ENCODE data around the gene MOGAT2.
"Not testable (repeated sequence)": the region's sequence is repeated elsewhere in the genome, so short reads cannot be mapped to it uniquely, and the experiment has no call there.

MOGAT2 gene

DNA sequence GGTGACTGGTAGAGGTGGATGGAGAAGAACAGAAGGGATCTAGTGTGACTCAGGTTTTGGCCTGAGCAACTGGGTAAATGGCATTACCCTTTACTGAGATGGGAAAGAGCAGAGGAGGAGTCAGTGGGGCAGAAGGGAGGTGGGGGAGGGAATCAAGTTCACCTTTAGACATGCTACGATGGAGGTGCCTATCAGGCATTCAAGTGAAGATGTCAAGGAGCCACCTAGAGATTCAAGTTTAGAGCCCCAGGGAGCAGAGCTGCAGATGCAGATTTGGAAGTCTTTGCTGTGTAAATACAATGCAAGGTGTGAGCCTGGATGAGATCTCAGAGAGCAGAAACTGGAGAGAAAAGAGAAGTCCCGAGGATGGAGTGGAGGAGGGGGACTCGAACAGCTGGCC, 979 bp upstream of the MOGAT2 start:
- DNase-seq: no peak

DNA sequence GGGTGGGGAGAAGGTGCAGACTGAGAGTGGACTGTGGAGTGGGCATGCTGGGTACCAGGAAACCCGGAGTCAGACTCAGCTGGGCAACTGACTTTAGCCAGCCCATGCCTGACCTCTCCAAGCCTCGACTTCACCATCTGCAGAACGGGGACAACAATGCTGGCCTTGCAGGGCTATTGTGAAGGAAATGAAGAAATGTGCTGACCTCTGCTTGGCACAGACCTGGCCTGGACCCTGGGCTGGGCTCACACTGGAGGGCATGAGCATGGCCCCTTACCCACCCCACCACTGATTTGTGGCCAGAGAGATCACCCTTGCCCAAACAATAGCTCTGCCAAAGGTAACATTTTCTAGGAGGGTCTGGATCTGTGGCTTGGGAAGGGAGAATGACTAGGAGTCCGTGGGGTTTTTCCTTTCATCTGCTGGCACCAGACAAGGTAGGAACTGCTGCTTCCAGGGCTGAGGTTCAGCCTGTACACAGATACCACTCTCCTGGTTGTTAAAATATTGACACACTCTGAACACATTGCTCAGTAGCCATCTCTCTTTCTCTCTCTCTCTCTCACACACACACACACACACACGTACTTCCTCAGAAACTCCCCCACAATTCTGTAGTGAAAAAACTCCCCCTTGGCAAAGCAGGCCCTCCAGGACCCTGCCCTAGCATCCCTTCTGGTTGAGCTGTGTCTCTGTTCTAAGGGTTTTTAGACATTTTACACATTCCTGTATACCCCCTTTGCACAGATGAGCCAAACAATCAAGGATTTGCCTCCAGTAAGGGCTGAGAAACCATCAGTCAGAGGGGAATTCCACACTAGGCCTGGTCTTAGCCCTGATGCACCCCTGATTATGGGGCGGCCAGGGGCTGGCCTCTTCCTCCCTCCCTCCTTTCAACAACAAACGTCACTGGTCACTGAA, 1.0 kb downstream of the MOGAT2 start:
- no peak for DNase-seq
- intact Hi-C loops (cut with DNase I): no loop called here

More for the DNA sequence above, 979 bp upstream of the MOGAT2 start:
- intact Hi-C loops (cut with DNase I): no loop called here

DNA sequence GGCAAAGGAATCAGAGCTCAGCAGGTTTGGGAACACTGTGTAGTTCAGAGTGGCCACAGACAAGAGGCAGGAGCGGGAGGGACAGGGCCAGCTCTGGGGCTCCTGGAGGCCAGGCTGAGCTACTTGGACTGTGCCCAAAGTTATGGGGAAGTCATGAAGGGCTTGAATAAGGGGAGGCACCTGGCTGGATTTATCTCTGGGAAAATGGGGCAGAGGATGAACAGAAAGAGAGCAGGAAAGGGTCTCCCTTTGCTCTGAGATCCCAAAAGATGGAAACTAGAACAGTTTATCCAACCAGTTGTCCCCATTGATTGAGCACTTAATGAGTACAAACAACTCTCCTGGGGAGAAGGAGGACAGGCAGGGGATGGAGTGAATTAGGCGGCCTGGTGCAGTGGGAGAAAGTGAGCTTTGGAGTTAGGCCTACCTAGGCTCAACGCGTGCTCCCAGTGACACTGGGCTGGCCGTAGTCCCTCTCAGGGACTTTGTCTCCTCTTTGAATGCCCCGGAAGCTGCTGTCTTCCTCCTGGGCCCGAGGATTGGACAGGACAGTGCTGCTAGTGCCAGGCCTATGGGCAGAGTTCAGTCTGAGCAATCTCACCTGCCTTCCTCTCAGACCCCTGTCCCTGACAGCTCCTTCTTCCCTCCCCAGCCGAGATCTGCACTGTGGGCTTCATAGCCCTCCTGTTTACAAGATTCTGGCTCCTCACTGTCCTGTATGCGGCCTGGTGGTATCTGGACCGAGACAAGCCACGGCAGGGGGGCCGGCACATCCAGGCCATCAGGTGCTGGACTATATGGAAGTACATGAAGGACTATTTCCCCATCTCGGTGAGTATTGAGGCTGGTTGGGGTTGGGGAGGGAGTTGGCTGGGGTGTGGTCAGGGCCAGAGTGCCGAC, 2.0 kb downstream of the MOGAT2 start:
- intact Hi-C loops (cut with DNase I): no loop called here
- DNase-seq: no peak

DNA sequence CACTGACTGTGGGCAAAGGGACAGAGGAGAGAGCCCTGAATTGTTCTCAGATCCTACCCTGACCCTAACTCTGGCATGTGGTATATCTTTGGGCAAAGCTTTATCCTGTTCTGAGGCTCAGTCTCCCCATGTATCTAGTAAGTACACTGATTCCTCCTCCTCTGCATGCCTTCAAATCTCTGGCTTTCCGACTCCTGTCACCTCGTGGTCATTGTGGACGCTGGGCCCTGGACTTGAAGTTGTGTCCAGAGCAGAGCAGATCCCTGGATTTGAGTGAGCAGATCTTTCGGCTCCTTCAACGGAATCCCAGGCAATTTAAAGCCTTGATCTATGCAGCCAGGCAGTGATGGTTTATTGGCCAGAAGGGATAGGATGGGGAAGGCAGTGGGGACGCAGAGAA, 3.0 kb downstream of the MOGAT2 start:
- intact Hi-C loops (cut with DNase I): no loop called here
- no peak for DNase-seq

DNA sequence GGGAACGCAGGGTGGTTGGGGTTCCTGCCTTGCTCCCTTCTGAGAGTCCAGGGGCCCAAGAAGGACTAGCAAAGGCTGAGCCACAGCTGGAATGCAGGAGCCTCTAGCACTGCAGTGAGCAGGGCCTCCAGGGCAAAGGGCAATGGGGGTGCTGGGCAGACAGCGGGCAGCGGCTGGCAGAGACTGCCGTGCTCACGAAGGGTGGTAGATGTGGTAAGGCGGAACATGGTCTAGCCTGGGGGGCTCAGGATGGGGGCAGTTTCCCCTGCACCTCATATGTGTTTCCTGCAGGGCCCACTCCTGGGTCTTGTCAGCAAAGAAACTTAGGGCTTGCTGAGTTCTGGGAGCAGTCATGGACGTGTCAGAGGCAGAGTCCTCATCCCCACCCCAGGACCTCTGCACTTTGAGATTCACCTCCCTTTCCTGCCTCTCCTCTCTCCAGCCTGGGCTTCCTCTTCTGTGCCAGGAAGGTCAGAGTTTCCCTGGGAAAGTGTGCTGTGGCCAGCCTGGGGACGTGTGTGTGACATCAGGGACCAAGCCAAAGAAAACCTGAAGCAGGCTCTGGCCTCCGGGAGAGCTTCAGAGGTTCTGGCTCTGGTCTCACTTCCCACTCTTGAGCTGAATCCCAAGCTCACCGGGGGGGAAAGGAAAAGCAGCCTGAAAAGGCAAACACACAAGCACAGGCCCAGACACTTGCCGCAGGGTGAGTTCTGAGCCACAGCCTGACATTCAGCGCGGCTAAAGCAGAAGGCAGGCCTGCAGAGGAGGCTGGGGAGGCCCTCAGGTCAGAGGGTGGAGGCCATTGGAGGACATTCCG, 4.4 kb downstream of the MOGAT2 start:
- intact Hi-C loops (cut with DNase I): no loop called here
- no peak for DNase-seq

DNA sequence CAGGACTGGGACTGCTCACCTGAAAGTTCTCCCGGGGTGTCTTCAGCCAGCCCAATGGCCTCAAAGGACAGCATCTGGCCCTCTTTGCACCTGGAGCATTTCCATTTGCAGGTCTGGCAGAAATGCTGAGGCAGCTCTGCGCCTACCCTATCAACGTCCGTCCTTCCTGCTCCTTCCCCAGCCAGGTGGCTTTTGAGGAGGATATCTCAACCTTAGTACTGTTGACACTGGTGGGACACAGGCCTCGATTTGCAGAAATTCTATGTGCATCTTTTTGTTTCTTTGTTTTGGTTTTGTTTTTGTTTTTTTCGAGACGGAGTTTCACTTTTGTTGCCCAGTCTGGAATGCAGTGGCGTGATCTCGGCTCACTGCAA, 5.0 kb downstream of the MOGAT2 start:
- intact Hi-C loops (cut with DNase I): no loop called here
- DNase-seq: no peak

DNA sequence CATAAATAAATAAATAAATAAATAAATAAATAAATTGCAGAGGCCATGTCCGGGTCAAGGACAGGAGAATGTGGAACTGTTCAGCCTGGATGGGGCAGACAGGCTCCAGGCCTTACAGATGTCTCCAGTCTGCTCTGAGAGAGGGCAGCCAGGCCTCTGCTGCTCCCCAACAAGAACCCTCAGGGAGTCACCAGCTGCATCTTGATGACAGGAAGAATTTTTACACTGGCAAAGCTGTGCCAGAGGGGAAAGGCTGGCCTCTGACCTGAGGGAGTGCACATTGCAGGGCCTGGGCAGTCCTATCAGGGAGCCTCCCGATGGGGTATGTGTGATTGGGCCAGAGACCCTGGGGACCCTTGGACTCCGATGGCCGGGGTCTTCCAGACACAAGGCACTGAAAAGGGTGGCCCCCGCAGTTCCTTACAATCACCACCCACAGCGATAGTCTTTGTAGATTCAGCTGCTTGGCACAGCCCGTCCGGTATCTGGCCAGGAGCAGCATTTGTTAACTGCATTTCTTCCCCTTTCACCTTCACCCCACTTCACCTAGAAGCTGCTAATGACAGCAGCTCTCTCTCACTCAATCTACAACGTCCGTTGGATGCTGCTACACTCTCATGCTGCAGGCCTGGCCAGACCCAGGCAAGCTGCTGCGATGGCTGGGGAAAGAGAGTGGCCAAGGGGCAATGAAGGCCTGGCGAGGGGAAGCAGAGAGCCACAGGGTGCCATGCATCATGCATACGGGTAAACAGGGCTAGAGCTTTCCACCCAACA, 8.1 kb downstream of the MOGAT2 start:
- DNase-seq: no peak
- intact Hi-C loops (cut with DNase I): no loop called here

DNA sequence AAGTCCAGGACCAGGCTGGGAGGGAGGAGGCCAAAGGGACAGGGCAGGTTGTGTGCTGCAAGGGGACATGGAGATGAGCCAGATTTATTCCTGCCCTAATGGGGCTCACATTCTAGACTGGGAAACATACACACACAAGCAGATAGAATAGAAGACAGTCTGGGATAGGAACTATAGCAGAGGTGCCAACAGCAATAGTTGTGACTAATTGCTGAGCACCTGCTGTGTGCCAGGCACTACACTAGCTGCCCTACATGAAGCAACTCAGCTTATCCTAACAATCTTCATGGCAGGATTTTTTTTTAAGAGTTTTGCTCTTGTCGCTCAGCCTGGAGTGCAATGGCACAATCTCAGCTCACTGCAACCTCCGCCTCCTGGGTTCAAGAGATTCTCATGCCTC, 11.4 kb downstream of the MOGAT2 start:
- no peak for DNase-seq
- intact Hi-C loops (cut with DNase I): no loop called here

DNA sequence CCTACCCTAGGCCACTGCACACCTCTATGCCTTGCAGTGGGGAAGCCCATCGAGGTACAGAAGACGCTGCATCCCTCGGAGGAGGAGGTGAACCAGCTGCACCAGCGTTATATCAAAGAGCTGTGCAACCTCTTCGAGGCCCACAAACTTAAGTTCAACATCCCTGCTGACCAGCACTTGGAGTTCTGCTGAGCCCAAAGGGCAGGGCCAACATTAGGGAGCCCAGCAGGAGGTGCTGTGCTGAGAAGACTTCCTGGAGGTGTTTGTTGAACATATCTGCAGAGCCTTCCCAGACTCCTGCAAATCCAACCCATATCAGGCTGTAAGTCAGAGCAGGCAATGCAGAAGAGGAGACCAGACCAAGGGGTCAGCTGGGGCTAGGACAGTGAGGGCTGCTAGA, 13.5 kb downstream of the MOGAT2 start:
- DNase-seq: no peak
- intact Hi-C loops (cut with DNase I): no loop called here

DNA sequence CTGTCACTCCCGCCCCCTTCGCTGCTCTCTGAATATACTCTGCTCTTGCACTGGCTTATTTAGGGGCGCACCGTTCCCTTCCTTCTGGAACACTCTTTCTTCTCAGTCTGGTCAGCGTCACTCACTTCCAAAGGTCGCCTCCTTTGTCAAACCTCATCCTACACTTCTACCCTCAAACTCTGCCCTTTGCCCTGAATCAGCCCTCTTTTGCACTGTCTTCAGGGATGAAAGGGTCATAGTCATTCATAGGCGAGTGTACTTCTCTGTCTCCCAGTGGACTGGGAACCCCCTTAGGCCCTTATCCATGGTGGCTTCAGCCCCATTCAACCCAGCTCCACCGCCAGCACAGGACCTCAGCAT, 15.4 kb downstream of the MOGAT2 start:
- DNase-seq: no peak
- intact Hi-C loops (cut with DNase I): no loop called here

DNA sequence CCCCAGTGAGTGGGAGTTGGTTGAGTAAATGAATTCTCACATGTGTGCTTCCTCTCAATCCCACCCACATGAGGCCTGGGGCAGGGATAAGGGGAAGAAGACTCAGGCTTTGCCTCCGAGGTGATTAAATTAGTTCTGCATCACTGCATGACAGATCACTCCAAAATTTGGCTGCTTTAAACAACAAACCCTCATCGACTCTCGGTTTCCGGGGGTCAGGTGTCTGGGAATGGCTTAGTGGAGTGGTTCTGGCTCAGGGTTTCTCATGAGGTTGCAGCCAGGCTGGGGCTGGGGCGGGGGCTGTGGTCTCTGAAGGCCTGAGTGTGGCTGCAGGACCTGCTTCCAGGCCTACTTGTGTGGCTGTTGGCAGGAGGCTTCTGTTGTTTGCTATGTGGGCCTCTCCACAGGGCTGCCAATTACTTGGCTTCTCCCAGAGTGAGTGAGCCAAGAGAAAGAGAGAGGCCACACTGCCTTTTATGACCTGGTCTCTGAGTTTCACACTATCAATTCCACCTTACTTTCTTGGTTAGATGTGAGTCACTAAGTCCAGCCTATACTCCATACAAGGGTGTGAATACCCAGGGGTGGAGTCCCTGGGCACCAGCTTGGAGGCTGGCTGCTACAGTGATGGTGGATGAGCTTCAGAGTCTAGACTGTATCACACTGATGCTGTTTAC, 15.9 kb downstream of the MOGAT2 start:
- DNase-seq: peak in 11 of 42 donors; percentile 6 to 42 (median 24)
- intact Hi-C loops (cut with DNase I): no loop called here

DNA sequence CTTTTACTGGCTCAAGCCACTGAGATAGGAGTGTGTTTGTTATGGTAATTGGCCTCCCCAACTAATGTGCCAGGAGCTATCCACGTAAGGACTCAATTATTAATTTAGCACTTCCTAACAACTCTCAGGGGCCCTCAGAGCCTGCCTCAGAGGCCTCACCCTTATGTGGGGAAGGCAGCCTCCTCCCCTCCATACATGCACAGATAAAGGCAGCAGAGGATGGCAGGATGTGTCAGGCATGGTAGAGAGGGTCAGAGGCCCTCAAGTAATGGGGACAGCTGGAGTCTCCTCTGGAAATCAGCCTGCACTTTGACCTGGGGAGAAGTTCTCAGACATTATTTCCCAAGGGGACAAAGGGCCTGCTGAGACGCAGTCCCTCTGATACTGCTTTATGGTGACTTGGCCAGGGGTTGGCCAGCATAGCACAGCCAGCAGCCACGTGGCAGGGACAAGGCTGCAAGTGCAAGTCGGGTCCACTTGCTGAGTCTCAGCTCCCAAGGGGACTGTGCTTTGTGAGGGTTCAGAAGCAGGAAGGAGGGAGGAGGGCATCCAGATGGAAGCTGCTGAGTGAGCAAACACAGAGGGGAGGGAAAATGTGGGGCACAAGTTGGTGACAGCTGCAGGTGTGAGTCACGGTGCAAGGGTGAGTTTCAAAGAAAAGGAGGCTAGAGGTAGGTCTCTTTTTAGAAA, 17.0 kb downstream of the MOGAT2 start:
- intact Hi-C loops (cut with DNase I): no loop called here
- no peak for DNase-seq

DNA sequence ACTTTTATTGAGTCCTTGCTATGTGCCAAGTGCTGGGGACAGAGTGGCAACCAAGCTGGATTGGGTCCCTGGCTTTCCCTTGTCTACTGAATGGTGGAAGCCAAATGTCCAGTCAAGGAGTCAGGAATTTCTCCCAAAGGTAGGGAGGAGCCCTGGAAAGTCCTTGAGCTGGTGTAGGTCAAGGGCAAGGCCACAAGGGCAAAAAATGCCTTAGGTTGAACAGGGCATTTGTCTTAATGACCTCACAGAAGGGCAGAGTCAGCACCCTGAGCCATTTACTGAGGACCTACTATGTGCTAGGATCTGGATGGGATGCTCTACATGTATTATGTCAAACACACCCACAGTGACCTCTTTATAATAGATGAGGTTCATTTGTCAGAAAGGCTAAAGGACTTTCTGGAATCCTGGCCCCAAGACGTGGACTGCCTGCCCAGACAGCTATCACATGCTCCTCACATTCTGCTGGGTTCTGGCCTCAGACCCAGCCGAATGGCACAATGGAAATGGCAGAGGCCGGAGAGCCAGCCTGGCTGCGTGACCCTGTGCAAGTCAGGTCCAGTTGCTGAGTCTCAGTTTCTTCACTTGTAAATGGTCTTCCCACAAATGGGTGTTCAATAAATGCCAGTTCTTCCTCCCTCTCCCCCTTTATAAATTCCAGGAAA, 17.7 kb downstream of the MOGAT2 start:
- intact Hi-C loops (cut with DNase I): no loop called here

DNA sequence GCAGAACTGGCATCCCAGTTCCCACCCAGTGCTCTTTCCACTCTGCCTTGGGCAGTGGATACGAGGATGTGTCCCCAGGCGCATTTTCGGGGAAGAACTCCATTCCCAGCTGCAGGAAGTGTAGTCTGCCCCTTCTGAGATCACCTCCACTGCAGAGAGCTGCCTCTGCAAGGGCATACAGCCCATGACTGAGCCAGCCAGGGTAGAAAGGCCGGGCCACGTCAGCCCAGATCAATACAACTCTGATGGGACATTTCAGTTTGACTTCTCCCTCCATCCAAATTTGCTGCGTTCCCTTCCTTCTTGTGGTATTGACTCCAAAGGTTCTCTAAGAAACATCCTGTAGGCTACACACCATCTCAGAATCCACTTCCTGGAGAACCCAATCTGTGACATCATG, 19.7 kb downstream of the MOGAT2 start:
- no peak for DNase-seq
- intact Hi-C loops (cut with DNase I): no loop called here

More for the DNA sequence above, 17.7 kb downstream of the MOGAT2 start:
- no peak for DNase-seq

DNA sequence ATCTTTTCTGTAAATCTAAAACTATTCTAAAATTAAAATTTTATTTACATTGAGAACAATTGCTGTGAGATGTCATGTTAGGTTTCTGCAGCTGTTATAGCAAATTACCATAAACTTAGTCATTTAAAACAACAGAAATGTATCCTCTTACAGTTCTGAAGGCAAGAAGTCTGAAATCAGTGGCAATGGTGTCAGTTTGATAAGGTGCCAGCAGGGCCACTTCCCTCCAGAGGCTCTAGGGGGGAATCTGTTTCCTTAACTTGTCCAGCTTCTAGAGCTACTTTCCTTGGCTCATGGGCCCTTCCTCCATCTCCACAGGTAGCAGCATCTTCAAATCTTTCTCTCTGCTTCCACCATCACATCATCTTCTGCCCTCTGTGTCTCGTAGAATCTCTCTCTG, 23.0 kb downstream of the MOGAT2 start:
- intact Hi-C loops (cut with DNase I): no loop called here
- DNase-seq: no peak

DNA sequence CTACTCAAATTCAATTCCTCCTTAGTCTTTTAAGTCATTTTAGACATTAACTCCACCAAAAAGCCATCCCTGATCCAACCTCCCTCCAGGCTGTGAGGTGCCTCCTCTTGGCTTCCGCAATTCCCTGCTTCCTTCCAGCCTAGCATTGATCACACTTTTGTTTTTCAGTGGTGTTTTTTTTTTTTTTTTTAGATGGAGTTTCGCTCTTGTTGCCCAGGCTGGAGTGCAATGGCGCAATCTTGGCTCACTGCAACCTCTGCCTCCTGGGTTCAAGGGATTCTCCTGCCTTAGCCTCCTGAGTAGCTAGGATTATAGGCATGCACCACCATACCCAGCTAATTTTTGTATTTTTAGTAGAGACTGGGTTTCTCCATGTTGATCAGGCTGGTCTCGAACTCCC, 25.5 kb downstream of the MOGAT2 start:
- DNase-seq; intact Hi-C loops (cut with DNase I): not testable (repeated sequence)

Measured in head of caudate nucleus (tissue), 42 donors.